HG02870 (cell line): Measurements from ENCODE around the gene PINLYP.
"Not testable (repeated sequence)": the region's sequence is repeated elsewhere in the genome, so short reads cannot be mapped to it uniquely, and the experiment has no call there.

ENCODE experiments used
- ATAC-seq: cut with Tn5 transposase; IDR thresholded peaks from one replicate; pipeline ENCODE4 v1.9.1; 2021; ENCODE audit warnings: mild to moderate bottlenecking, moderate library complexity; ENCODE audit not compliant: unreplicated experiment

PINLYP gene

GRCh38 chr19:43547926-43548325 lies 27.7 kb upstream of the PINLYP start:
- ATAC-seq, result not testable (repeated sequence)

GRCh38 chr19:43548706-43549105 lies 26.9 kb upstream of the PINLYP start:
- no peak for ATAC-seq

- no peak for ATAC-seq
These were observed 24.0 kb upstream of the PINLYP start for GRCh38 chr19:43551399-43552197.

GRCh38 chr19:43552198-43552450 lies 23.5 kb upstream of the PINLYP start:
- no peak for ATAC-seq

- ATAC-seq, result no peak
These were observed 23.0 kb upstream of the PINLYP start for GRCh38 chr19:43552616-43553015.

GRCh38 chr19:43553656-43554055 lies 21.9 kb upstream of the PINLYP start:
- ATAC-seq, result no peak

GRCh38 chr19:43554317-43554895 lies 21.2 kb upstream of the PINLYP start:
- no peak for ATAC-seq

- no peak for ATAC-seq
These were observed 20.3 kb upstream of the PINLYP start for GRCh38 chr19:43555185-43555770.

GRCh38 chr19:43560687-43561086 lies 14.9 kb upstream of the PINLYP start:
- no peak for ATAC-seq

- no peak for ATAC-seq
These were observed 14.2 kb upstream of the PINLYP start for GRCh38 chr19:43561139-43561970.

- no peak for ATAC-seq
These were observed 13.3 kb upstream of the PINLYP start for GRCh38 chr19:43562226-43562697.

GRCh38 chr19:43562698-43563241 lies 12.8 kb upstream of the PINLYP start:
- ATAC-seq, result no peak

- no peak for ATAC-seq
These were observed 11.7 kb upstream of the PINLYP start for GRCh38 chr19:43563816-43564457.

GRCh38 chr19:43564800-43565199 lies 10.8 kb upstream of the PINLYP start:
- ATAC-seq, result no peak

GRCh38 chr19:43569657-43570056 lies 5.9 kb upstream of the PINLYP start:
- no peak for ATAC-seq

- ATAC-seq, result no peak
These were observed 5.3 kb upstream of the PINLYP start for GRCh38 chr19:43570174-43570791.

- ATAC-seq, result no peak
These were observed 3.4 kb upstream of the PINLYP start for GRCh38 chr19:43572171-43572588.

- no peak for ATAC-seq
These were observed 1.0 kb upstream of the PINLYP start for GRCh38 chr19:43574424-43575155.
